Measurements from ENCODE around the gene PML.

The PML gene

DNA sequence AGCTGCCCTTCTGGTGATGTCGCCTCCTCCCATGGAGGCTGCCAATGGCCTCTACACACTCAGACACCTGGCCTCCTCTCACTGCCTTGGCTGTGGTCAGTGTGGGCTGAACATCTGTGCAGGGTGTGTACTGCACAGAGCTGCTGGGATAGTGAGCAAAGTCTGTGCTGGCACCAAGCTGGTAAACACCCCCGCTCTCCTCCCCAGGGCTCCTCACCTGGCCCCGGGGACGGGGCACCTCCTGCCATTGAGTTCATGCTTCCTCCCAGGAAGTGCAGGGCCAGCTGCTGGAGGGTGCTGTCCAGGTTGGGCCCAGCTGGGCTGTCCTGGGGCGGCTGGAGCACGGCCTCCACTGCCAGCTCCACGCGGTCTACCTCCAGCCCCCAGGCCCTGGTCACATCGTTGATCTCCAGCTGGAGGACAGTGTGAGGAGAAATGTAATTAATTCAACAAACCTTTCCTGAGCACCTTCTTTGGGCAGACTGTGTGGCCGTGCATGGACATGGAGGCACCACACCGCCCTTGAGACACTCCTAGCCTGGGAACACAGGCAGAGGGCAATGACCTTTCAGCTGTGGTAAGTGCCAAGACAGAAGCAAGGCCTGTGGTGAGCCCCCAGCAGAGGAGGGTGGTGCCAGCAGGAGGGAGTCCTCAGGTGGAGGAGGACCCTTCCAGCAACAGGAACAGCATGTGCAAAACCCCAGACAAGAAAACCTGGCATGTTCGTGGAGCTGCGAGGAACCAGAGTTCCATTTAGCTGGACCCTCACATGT, 9.2 kb upstream of the PML start:
- no peak for DNase-seq (ENCODE audit: low spot score)

DNA sequence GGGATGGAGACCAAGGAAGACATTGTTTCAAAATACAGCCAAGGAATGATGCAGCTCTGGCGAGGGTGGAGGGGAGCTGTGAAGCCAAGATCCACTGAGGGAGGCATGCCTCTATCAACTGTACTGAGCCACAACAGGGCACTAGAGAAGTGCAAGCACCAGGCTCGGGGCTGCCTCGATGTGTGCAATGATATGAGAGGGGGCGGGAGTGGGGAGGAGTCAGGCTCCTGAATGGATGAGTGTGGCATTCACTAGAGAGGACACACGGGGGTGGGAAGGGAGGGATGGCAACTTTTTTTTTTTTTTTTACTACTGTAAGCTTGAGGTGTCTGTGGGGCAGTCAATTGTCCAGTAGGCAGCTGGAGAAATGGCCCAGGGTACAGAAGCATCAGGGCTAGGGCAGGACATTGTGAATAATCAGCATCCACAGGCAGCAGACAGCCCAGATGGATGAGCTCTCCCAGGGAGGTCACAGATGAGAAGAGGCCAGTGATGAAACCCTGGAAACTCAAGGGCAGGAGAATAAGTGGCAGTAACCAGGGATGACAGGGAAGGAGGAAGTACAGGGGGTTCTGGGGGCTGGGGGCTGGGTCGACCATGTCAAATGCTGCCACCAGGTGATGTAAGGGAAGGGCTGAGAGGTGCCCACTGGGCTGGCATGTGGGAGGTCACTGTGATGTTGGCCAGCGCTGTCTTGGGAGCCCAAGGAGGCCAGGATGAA, 8.3 kb upstream of the PML start:
- no peak for DNase-seq (ENCODE audit: low spot score)

DNA sequence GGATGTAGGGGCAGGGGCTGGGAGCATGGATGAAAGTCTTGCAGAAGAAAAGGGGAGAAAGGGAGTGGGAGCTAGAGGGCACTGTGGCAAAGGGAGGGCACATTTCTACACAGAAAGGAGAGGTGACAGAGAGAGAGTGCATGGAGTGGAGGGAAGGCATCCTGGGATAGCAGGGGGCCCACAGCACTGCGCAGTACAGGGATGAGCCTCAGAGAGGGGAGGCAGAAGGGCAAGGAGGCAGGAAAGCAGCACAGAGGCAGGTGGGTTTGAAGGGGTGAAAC, 7.8 kb upstream of the PML start:
- no peak for DNase-seq (ENCODE audit: low spot score)

DNA sequence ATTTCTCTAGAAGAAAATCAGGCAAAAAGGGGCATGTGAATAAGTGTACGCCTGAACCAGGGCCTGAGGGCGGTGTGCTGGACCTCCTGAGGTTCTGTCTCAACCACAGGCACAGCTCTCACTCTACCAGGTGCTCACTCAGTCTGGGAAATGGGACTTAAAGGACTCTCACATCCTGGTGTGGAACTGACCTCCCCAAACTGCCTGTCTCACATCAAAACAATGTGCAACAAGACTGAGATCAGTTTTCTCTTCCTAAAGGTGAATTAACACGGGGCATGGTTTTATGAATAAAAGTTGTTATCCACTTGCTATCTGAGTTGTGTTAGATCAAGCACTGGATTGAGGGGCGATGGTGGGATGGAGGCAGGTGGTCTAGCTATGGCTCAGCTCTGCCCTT, 7.3 kb upstream of the PML start:
- no peak for DNase-seq (ENCODE audit: low spot score)

DNA sequence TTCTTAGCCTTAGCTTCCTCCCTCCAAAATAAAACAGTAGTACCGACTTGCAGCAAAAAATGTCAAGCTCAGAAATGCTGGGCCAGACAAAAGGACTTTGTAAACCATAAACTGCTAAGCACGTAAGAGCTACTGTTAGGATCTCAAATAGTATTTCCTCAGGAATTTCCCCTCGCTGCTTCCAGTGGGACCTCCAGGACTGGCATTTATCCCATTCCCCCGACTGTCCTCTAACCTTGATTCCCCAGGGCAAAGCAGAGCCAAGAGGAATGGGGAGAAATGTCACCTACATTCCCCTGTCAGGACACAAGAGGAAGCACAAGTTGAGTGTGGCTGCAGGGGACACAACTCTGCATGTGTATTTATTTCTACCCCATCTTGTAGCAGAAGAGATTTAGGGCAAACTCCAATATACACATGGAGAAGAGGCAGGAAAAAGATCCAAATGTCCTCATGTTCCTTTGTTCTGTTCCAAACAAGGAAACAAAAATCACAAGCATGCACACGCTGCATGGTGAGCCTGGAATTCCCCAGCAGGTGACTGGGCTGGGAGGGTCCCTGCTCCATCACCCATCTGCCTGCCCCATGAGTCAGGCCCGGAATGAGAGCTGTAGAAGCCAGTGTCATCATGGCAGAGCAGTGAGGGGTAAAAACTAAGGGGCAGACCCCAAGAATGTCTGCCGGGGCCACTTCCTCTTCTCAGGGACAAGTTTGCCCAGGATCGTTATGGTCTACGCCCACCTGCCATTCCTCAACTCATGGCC, 6.7 kb upstream of the PML start:
- no peak for DNase-seq (ENCODE audit: low spot score)

DNA sequence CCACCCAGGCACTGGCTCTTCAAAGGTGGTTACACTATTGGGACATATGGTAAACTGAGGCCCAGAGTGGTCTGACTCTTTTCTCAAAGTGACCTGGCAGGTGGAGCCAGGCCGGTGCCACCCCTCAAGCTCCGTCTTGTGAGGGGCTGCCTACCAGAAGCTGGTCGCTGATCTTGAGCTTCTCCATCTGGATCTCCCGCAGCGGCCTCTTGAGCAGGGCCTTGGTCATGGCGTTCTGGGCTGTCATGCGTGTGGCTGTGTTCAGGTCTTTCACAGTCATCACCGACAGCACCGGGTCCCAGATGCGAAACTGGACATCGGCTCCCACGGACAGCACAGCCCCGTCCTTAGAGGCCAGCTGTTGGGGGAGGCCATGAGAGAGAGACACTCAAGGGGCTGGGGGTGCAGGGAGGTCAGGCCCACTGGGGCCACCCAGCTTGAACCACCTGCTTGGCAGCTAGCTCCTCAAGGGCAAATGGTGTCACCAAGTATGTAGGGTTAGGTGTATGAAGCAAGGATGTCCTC, 6.0 kb upstream of the PML start:
- no peak for DNase-seq (ENCODE audit: low spot score)

DNA sequence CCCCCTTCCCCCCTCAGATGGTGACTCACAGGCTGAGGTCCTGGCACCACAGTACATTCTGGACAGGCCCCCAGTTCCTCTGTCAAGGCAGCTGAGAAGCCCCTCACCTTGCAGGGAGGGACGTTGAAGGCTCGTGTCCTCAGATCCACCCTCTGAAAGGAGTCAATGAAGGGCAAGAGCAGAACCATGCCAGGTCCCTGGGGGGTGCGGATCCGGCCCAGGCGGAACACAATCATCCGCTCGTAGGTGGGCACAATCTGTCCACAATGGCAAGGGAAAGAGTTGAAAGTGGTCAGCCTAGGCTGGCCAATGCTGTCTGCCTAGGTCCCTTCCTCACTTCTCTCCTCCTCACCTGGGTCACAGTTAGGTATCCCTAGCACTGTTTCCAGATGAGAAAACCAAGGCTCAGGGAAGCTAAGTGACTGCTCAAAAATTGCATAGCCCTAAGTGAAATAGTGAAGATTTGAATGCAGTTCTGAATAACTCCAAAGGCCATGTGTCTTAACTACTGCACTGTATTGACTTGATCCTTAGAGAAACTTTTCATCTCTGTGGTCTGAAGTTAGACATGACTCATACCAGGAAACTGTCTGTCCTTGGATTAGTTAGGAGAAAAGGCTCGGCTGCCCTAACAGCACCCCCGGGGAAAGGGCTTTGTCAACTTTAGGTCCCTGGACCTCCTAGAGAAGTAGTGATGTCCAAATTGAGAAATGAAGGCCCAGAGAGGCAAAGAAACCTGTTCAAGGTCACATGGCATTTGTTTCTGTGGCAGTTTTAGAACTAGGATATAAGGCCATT, 5.3 kb upstream of the PML start:
- no peak for DNase-seq (ENCODE audit: low spot score)

DNA sequence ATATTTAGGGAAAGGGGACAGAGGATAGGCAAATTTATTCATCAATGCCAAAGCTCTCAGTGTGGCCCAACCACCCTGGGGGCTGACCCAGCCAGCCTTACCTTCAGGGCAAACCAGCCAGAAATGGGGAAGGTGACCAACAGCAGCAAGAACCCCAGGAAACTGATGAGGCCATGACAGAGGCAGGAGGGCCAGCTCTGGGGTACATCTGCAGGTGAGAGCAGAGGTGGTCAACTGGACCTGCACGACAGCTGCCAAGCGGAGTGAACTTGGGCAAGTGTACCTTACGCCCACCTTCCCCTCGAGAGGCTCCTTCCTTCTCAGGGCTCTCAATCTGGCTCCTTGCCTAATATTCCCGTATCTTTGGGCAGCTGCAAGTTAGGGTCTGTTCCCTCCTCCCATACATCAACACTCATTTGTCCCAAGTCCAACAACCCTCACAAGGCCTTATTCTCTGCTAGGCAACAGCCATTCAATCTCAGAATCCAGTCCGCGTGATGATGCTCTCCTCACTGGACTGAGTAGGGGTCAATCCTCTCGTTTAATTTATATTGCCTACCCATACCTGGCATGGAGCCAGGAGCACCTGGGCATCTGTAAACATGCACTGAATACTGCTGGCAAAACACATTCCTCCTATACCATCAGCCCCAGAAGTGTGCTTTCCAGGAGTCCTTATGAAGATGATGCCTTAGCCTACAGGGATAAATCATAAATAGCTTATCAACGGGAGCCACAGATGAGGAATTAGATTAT, 4.1 kb upstream of the PML start:
- no peak for DNase-seq (ENCODE audit: low spot score)

DNA sequence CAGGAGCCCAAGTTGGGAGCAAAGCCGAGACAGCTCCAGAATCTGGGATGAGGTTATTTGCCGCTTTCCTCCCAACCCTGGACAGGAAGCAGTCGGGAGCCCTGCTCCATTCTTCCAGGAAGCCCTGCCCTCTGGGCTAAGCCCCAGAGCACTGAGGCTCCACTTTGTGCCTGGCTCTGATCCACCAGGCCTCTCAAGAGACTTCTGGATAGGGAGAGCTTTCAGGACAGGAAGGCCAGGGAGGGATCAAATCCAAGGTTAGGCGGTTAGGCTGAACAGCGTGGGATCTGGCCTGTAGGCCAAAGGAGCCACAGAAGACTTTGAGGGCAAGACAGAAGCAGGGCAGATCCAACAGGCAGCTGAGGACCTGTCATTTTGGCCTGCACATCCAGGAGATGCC, 3.3 kb upstream of the PML start:
- DNase-seq (ENCODE audit: low spot score): no peak

DNA sequence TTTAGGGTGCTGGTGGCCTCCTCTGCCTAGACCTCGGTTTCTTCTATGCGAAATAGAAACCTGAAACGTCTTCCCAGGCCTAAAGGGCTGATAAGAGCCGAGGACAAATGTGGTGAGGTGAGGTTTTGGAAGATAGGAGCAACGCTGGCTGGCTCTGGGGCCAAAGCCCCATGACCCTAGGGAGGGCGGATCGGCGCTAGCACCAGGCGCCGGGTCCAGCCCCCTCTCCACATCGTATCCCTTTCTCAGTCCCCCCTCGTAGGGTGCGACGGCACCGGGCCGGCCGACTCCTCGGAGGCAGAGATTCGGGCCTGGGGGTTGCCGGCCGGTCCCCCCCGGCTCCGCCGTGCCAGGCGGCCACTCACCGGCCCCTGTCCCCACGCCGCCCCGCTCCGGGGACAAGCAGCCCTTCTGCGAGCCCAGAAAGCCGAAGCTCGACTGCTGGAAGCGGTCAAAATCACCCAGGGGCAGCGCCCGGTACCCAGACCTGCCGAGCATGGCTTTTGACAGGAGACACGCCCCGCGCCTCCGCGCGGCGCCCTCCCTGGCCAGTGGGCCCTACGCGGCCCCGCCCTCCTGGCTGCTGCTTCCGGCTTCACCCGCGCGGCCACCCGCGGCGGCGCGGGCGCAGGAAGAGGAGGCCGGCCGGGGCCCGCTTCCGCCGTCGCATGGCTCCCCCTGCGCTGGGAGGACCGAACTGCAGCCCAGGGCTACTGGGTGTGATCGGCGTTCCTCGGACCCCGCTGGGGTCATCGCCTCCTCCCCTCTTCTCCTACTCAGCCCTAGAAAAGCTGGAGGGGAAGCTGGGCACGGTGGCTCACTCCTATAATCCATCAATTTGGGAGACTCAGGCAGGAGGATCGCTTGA, 2.6 kb upstream of the PML start, which contains the start of gene STOML1:
STOML1 (minus strand) TSS at position 570 of the 868 bp plus-strand sequence; CDS start at position 498, 72 bp downstream.
- peak; percentile 96 for DNase-seq (ENCODE audit: low spot score)

DNA sequence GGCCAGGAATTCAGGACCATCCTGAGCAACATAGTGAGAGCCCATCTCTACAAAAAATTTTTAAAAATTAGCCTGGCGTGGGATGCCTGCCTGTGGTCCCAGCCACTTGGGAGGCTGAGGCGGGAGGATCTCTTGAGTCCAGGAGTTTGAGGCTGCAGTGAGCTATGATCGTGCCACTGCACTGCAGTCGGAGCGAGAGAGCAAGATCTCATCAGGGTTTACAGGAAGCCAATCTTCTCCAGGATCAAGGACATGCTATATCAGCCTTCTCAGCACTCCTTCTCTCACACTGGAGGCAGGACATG, 2.0 kb upstream of the PML start:
- no peak for DNase-seq (ENCODE audit: low spot score)

DNA sequence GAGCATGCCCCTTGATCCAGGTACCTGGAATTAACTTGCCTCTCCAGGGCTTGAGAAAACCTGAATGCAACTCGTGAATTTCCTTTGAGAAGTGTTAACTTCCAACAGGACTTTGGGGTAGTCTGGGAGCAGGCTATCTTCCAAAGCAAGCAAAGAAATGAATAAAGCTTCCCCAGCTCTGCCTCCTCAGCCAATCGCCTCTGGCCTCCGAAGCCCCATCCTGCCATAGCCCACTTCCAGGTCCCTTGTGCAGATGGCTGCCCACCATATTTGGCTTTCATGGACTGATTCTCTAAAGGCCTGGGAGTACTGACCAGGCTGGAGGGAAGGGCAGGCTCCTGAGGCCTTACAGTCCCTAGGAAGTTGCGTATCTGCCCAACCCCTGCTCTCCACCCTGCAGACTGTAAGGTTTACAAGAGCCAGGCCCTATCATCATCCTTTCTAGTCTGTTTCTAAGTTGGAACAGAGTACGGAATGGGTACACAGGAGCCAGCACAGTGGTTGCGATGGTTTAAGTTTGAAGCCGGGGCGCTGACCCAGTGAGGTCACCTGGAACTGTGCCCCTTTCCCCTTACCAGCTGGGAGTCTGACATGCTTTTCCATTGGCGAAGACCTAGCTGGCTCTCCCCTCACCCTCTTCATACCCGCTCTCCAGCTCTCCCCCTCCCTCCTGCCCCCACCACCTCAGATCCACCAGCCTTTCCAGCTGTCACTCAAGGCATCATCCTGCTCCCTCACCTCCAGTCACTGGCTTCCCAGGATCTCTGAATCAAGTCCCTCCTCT, 1.1 kb upstream of the PML start:
- no peak for DNase-seq (ENCODE audit: low spot score)

DNA sequence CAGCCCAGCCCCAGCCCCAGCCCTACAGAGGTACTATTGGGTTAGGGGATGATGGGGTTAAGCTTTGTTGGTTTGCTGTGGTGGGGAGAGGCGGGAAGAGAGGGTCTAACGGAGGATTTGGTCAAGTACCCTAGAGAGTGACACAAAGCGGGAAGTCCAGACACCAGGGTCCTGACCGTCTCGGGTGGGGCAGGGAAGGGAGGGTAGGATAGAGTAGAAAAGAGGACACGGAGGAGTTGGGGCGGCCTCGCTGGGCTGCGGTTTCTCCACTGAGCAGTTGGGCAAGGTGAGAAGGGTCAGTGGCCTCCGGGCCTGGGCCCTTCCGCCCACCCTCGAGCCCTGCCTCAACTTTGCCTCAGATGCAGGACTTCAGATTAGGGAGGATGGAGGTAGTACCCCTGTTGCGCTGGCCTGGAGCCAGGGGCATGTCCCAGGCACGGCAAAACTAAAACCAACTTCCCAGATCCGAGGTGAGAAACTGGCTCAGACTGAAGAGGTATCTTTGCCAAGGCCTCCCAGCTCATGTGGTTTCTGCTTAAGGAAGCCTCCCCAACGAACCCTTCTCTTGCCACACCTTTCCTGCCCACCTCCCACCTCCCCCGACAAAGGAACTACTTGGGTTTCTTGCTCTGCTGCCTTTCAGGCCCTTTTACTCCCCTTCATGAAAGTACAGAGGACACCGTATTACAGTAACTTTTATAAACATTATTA, 551 bp downstream of the PML start:
- no peak for DNase-seq (ENCODE audit: low spot score)

DNA sequence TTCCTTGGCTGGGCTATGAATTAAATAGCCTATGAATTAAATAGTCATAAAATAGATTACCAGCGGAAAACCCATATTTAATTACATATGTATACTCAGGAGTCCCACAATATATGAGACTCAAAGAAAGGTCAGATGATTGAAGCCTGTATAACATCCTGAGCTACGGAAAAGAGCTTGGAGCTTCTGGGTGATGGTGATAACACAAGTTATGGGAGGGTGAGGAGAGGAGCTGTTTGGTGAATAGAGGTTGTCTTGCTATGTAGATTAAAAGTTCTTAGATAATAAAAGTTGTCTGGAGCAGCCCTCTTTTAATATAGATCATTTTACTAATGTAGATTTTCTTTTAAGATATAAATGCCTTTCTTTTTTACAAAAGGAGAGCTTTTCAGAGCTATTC, 1.8 kb downstream of the PML start:
- DNase-seq (ENCODE audit: low spot score): no peak

DNA sequence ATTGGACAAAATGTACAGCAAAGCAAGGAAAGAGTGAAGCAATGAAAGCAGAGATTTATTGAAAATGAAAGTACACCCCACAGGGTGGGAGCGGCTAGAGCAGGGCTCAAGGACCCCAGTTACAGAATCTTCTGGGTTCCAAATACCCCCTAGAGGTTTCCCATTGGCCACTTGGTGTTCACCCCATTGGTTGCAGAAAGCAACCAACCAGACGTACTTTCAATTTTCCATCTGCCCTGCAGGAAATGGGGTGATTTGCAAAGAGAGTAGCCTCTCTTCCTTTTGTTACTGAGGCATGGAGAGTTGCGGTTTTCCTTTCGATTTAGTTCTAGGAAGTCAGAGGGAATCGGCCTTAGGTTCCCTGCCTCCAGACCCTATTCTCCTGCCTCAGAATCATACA, 2.4 kb downstream of the PML start:
- peak; percentile 56 for DNase-seq (ENCODE audit: low spot score)

DNA sequence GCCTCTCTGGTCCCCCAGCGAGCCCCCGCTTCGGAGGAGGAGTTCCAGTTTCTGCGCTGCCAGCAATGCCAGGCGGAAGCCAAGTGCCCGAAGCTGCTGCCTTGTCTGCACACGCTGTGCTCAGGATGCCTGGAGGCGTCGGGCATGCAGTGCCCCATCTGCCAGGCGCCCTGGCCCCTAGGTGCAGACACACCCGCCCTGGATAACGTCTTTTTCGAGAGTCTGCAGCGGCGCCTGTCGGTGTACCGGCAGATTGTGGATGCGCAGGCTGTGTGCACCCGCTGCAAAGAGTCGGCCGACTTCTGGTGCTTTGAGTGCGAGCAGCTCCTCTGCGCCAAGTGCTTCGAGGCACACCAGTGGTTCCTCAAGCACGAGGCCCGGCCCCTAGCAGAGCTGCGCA, 3.5 kb downstream of the PML start:
- no peak for DNase-seq (ENCODE audit: low spot score)

DNA sequence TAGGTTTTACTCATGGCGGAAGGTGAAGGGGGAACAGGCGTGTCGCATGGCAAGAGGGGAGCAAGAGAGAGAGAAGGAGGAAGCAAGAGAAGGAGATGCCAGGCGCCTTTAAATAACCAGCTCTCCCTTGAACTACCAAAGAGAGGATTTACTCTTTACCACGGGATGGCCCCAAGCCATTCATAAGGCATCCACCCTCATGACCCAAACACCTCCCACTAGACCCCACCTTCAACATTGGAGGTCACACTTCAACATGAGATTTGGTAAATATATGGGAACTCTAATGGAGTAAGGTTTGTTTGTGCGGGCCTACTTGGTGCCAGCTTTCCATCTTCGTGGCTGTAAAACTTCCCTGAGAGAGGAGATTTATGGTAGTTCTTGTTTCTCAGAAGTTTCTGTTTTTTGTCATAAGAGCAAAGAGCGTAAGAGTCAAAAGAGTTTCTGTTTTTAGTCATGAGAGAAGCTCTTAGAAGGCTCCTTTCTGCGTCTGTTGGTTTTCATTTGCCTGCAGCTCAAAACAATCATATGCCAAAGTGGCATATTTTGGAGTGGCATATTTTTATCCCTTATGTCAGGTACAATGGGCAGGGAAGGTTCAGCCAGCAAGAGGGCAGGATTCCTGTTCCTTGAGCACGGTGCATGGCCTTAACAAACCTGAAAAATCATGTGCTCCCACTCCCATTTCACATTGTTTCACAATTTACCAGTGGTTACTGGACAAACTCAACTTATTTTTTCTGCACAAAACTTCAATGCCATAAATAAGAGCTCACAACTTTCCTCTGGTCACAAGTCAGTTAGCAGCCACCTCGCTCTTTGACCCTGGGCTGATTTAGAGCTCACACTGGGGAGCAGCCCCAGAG, 12.5 kb downstream of the PML start:
- DNase-seq (ENCODE audit: low spot score): peak; percentile 24

DNA sequence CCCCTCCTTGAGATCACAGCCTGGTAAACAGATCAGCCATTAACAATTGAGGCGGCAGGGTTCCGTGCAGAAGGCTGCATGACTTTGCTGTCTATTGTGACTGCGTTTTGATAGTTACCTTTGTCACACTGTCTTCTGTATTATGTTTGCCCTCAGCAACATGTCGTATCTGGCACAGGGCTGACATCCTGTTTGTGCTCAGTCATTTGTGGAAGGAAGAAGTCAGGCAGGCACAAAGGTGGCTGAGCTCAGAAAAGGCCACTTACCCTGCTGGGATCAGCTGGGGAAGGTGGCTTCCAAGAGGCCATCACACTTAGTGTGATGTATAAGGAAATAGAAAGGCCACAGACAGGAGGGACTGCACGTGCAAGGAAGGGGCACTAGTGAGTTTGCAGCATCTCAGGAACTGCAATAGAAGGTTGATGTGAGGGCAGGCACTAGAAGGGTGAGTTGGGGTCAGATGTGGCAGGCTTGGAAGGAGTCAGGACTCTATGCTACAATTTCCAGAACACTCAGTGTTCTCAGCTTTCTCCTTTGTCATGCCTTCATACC, 13.4 kb downstream of the PML start:
- DNase-seq (ENCODE audit: low spot score): peak; percentile 60
